Measurements from ENCODE around the gene ZNF143. TPM values are rescaled to one million over a fixed set of nuclear protein-coding genes. Genes with fewer than 3 reads are reported as not detected.

ZNF143 gene
- total and polyA plus RNA-seq, 2 donors: 27.2 to 36.6 TPM

DNA sequence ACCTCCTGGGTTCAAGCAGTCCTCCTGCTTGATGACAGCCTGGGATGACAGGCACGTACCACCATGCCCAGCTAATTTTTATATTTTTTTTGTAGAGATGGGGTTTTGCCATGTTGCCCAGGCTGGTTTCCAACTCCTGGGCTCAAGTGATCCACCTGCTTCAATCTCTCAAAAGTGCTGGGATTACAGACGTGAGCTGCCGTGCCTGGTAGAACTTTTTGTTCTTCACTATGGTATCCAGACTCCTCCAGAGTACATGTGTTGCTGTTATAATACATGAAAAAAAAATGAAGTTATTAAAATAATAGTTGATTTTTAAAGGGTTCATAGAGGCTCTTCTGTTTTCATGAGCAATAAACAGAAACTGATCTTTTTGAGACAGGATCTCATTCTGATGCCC, 29.6 kb downstream of the ZNF143 start:
- 98% methylated on average over 3 of the region's 3 CpGs for WGBS
- H3K4me3 ChIP-seq (ENCODE audit: low read length in 2 of 2): no peak overlapping the region
- H3K27me3 ChIP-seq (ENCODE audit: control insufficient read depth in 2 of 2, insufficient read depth in 1 of 2, low read length in 1 of 2): no peaks in the 10 kb centered on the region
- H3K36me3 ChIP-seq (ENCODE audit: control insufficient read depth in 2 of 2, insufficient read depth in 2 of 2, low read length in 1 of 2): peaks cover 24 to 50% of the 10 kb centered on the region in 2 donors
- no peak overlapping the region for H3K27ac ChIP-seq (ENCODE audit: low read depth in 1 of 2, low read length in 1 of 2)
- H3K9me3 ChIP-seq (ENCODE audit: control insufficient read depth in 2 of 2, insufficient read depth in 1 of 2, low read length in 1 of 2): no peaks in the 10 kb centered on the region
- H3K4me1 ChIP-seq (ENCODE audit: control insufficient read depth in 2 of 2, insufficient read depth in 2 of 2, low read length in 2 of 2): no peaks in the 10 kb centered on the region
- no peak for DNase-seq (ENCODE audit: low read depth in 6 of 9, low spot score in 9 of 9)

DNA sequence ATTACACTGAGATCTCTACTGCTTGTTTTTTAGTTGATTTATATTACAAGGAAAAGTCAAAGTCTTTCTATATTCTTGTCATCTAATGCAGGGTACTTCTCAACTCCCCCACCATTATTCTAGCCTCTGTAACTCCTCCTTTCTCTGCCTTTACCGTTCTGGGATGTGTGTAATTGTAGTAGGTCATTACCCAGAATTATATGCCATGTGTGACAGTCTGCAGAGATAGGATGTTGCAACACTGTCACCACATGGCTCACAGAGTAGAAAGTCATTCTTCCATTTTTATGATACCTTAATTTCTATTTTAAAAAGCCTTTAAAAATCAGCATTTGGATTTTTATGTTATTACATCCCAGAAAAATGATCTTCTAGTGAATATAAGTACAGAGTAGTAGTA, 32.7 kb downstream of the ZNF143 start:
- WGBS: 94% methylated on average over 1 of the region's 1 CpG
- Histone ChIP-seq H3K27ac (ENCODE audit: low read depth in 1 of 2, low read length in 1 of 2) (no peak overlapping the region), H3K36me3 (ENCODE audit: control insufficient read depth in 2 of 2, insufficient read depth in 2 of 2, low read length in 1 of 2) (peaks cover 40 to 56% of the 10 kb centered on the region in 2 donors), H3K27me3 (ENCODE audit: control insufficient read depth in 2 of 2, insufficient read depth in 1 of 2, low read length in 1 of 2) (no peaks in the 10 kb centered on the region), H3K4me3 (ENCODE audit: low read length in 2 of 2) (no peak overlapping the region), H3K9me3 (ENCODE audit: control insufficient read depth in 2 of 2, insufficient read depth in 1 of 2, low read length in 1 of 2) (no peaks in the 10 kb centered on the region), H3K4me1 (ENCODE audit: control insufficient read depth in 2 of 2, insufficient read depth in 2 of 2, low read length in 2 of 2) (no peaks in the 10 kb centered on the region)
- no peak for DNase-seq (ENCODE audit: low read depth in 6 of 9, low spot score in 9 of 9)

GRCh38 chr11:9494316-9494715, 33.5 kb downstream of the ZNF143 start:
- WGBS: 97% methylated on average over 3 of the region's 3 CpGs
- no peak overlapping the region for H3K27ac ChIP-seq (ENCODE audit: low read depth in 1 of 2, low read length in 1 of 2)
- H3K36me3 ChIP-seq (ENCODE audit: control insufficient read depth in 2 of 2, insufficient read depth in 2 of 2, low read length in 1 of 2): peaks cover 41 to 63% of the 10 kb centered on the region in 2 donors
- H3K9me3 ChIP-seq (ENCODE audit: control insufficient read depth in 2 of 2, insufficient read depth in 1 of 2, low read length in 1 of 2): no peaks in the 10 kb centered on the region
- H3K27me3 ChIP-seq (ENCODE audit: control insufficient read depth in 2 of 2, insufficient read depth in 1 of 2, low read length in 1 of 2): no peaks in the 10 kb centered on the region
- no peaks in the 10 kb centered on the region for H3K4me1 ChIP-seq (ENCODE audit: control insufficient read depth in 2 of 2, insufficient read depth in 2 of 2, low read length in 2 of 2)
- DNase-seq (ENCODE audit: low read depth in 6 of 9, low spot score in 9 of 9): no peak
- no peak overlapping the region for H3K4me3 ChIP-seq (ENCODE audit: low read length in 2 of 2)

DNA sequence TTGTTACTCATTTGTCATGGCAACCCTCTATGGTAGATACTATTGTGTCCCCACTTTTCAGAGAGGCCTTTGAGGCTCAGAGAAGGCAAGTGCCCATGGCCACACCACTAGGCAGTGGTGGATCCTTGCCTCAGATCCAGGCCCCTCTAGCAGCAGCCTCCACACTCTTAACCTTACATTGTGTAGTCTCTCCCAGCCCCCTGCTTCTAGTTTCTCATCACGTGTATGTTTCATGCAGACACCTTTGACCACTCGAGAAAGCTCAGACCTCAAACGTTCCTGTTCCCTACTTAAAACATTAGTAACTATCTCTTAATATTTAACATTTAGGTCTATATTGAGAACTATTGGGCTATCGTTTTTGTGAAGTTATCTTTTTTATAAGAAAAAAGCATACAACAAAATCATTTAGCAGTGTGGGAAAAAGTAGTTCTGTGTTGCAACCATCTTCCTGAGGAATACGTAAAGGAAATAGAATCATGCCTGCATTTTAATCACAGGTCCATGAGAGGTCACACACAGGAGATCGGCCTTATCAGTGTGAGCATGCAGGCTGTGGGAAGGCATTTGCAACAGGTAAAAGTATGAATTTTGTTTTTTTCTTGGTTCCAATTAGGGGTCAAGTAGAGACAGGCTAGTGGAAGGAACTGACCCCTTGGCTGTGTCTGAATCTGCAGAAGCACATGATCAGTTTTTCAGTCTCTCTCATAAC, 35.1 kb downstream of the ZNF143 start:
- 94% methylated on average over 6 of the region's 6 CpGs for WGBS
- no peak overlapping the region for H3K4me3 ChIP-seq (ENCODE audit: low read length in 2 of 2)
- no peaks in the 10 kb centered on the region for H3K27me3 ChIP-seq (ENCODE audit: control insufficient read depth in 2 of 2, insufficient read depth in 1 of 2, low read length in 1 of 2)

GRCh38 chr11:9498457-9499078, 37.8 kb downstream of the ZNF143 start:
- Histone ChIP-seq H3K4me1 (ENCODE audit: control insufficient read depth in 2 of 2, insufficient read depth in 2 of 2, low read length in 2 of 2) (no peaks in the 10 kb centered on the region), H3K27me3 (ENCODE audit: control insufficient read depth in 2 of 2, insufficient read depth in 1 of 2, low read length in 1 of 2) (no peaks in the 10 kb centered on the region), H3K27ac (ENCODE audit: low read depth in 1 of 2, low read length in 1 of 2) (no peak overlapping the region), H3K9me3 (ENCODE audit: control insufficient read depth in 2 of 2, insufficient read depth in 1 of 2, low read length in 1 of 2) (no peaks in the 10 kb centered on the region), H3K36me3 (ENCODE audit: control insufficient read depth in 2 of 2, insufficient read depth in 2 of 2, low read length in 1 of 2) (peaks cover 52 to 68% of the 10 kb centered on the region in 2 donors), H3K4me3 (ENCODE audit: low read length in 2 of 2) (no peak overlapping the region)
- 98% methylated on average over 4 of the region's 4 CpGs for WGBS
- DNase-seq (ENCODE audit: low read depth in 6 of 9, low spot score in 9 of 9): no peak

More for the DNA sequence above, 35.1 kb downstream of the ZNF143 start:
- peaks cover 47 to 66% of the 10 kb centered on the region in 2 donors for H3K36me3 ChIP-seq (ENCODE audit: control insufficient read depth in 2 of 2, insufficient read depth in 2 of 2, low read length in 1 of 2)
- H3K27ac ChIP-seq (ENCODE audit: low read depth in 1 of 2, low read length in 1 of 2): no peak overlapping the region
- H3K9me3 ChIP-seq (ENCODE audit: control insufficient read depth in 2 of 2, insufficient read depth in 1 of 2, low read length in 1 of 2): no peaks in the 10 kb centered on the region
- DNase-seq (ENCODE audit: low read depth in 6 of 9, low spot score in 9 of 9): no peak
- H3K4me1 ChIP-seq (ENCODE audit: control insufficient read depth in 2 of 2, insufficient read depth in 2 of 2, low read length in 2 of 2): no peaks in the 10 kb centered on the region

GRCh38 chr11:9506489-9507276, 45.9 kb downstream of the ZNF143 start:
- 59% methylated on average over 6 of the region's 6 CpGs for WGBS
- Histone ChIP-seq H3K27me3 (ENCODE audit: control insufficient read depth in 2 of 2, insufficient read depth in 1 of 2, low read length in 1 of 2) (no peaks in the 10 kb centered on the region), H3K4me1 (ENCODE audit: control insufficient read depth in 2 of 2, insufficient read depth in 2 of 2, low read length in 2 of 2) (no peaks in the 10 kb centered on the region), H3K27ac (ENCODE audit: low read depth in 1 of 2, low read length in 1 of 2) (no peak overlapping the region), H3K4me3 (ENCODE audit: low read length in 2 of 2) (no peak overlapping the region), H3K9me3 (ENCODE audit: control insufficient read depth in 2 of 2, insufficient read depth in 1 of 2, low read length in 1 of 2) (no peaks in the 10 kb centered on the region), H3K36me3 (ENCODE audit: control insufficient read depth in 2 of 2, insufficient read depth in 2 of 2, low read length in 1 of 2) (peaks cover 16 to 24% of the 10 kb centered on the region in 2 donors)
- peak; percentile 33 to 85 (median 71) for DNase-seq (ENCODE audit: low read depth in 6 of 9, low spot score in 9 of 9)

DNA sequence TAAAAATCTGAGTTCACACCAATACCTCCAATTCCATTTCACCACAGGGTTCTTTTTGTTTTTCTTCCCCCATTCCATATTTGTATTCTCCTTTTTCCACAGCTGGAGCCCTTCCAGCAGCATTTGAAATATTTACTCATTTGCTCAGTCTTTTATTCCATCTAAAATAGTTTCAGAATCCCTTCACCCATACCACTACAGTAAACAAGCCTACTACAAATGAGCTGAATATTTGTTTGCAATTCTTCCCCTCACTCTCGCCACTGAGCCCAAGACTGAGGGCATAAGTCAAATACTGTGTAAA, 46.4 kb downstream of the ZNF143 start:
- WGBS: 95% methylated on average over 1 of the region's 1 CpG
- no peak overlapping the region for H3K27ac ChIP-seq (ENCODE audit: low read depth in 1 of 2, low read length in 1 of 2)
- no peaks in the 10 kb centered on the region for H3K9me3 ChIP-seq (ENCODE audit: control insufficient read depth in 2 of 2, insufficient read depth in 1 of 2, low read length in 1 of 2)
- no peak for DNase-seq (ENCODE audit: low read depth in 6 of 9, low spot score in 9 of 9)
- H3K36me3 ChIP-seq (ENCODE audit: control insufficient read depth in 2 of 2, insufficient read depth in 2 of 2, low read length in 1 of 2): peaks cover 14 to 28% of the 10 kb centered on the region in 2 donors
- no peaks in the 10 kb centered on the region for H3K27me3 ChIP-seq (ENCODE audit: control insufficient read depth in 2 of 2, insufficient read depth in 1 of 2, low read length in 1 of 2)
- H3K4me3 ChIP-seq (ENCODE audit: low read length in 2 of 2): no peak overlapping the region
- H3K4me1 ChIP-seq (ENCODE audit: control insufficient read depth in 2 of 2, insufficient read depth in 2 of 2, low read length in 2 of 2): no peaks in the 10 kb centered on the region

DNA sequence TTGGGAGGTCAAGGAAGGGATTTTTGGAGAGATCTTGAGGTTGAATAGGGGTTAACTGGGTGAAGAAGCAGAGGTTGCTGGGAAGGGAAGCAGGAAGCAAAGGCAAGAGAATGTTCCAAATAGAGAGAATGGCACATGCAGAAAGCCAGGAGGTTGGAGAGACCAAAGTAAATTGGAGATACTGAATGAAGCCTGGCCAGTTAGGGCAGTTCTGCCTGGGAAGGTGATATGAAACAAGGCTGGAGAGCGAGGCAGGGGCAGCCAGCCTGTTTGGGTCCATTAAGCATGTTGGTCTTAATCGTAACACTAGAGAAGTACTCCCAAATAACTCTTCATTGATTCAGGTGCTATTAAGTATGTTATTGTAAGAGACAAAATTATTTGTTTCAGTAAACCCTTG, 48.2 kb downstream of the ZNF143 start:
- WGBS: 97% methylated on average over 2 of the region's 2 CpGs
- H3K9me3 ChIP-seq (ENCODE audit: control insufficient read depth in 2 of 2, insufficient read depth in 1 of 2, low read length in 1 of 2): no peaks in the 10 kb centered on the region
- H3K4me3 ChIP-seq (ENCODE audit: low read length in 2 of 2): no peak overlapping the region
- no peak for DNase-seq (ENCODE audit: low read depth in 6 of 9, low spot score in 9 of 9)
- no peaks in the 10 kb centered on the region for H3K27me3 ChIP-seq (ENCODE audit: control insufficient read depth in 2 of 2, insufficient read depth in 1 of 2, low read length in 1 of 2)
- H3K36me3 ChIP-seq (ENCODE audit: control insufficient read depth in 2 of 2, insufficient read depth in 2 of 2, low read length in 1 of 2): peaks cover 28 to 44% of the 10 kb centered on the region in 2 donors
- H3K27ac ChIP-seq (ENCODE audit: low read depth in 1 of 2, low read length in 1 of 2): no peak overlapping the region
- no peaks in the 10 kb centered on the region for H3K4me1 ChIP-seq (ENCODE audit: control insufficient read depth in 2 of 2, insufficient read depth in 2 of 2, low read length in 2 of 2)

- no peak for DNase-seq (ENCODE audit: low read depth in 6 of 9, low spot score in 9 of 9)
- Histone ChIP-seq H3K4me3 (ENCODE audit: low read length in 2 of 2) (no peak overlapping the region), H3K36me3 (ENCODE audit: control insufficient read depth in 2 of 2, insufficient read depth in 2 of 2, low read length in 1 of 2) (peaks cover 41 to 69% of the 10 kb centered on the region in 2 donors), H3K9me3 (ENCODE audit: control insufficient read depth in 2 of 2, insufficient read depth in 1 of 2, low read length in 1 of 2) (no peaks in the 10 kb centered on the region), H3K27me3 (ENCODE audit: control insufficient read depth in 2 of 2, insufficient read depth in 1 of 2, low read length in 1 of 2) (no peaks in the 10 kb centered on the region), H3K4me1 (ENCODE audit: control insufficient read depth in 2 of 2, insufficient read depth in 2 of 2, low read length in 2 of 2) (no peaks in the 10 kb centered on the region), H3K27ac (ENCODE audit: low read depth in 1 of 2, low read length in 1 of 2) (no peak overlapping the region)
- WGBS: 99% methylated on average over 5 of the region's 5 CpGs
These were observed 51.7 kb downstream of the ZNF143 start for GRCh38 chr11:9512370-9513019.

Measured in thymus (tissue), 11 donors.